HepG2 (cell line): ENCODE data around the gene ARMC3. TPM values are rescaled to one million over a fixed set of nuclear protein-coding genes. Genes with fewer than 3 reads are reported as not detected.
"Not testable (repeated sequence)": the region's sequence is repeated elsewhere in the genome, so short reads cannot be mapped to it uniquely, and the experiment has no call there.

Experiments
- ATAC-seq: fragments of 200-7000 bp; cut with Tn5 transposase; 3 replicates; pipeline ENCODE4 v1.9.1; 2020; ENCODE audit warnings: mild to moderate bottlenecking, moderate library complexity
- BruUV-seq: library from RNA; stranded (reverse); fragments of 400-500 nt; replicated peaks from 2 replicates; lab custom pipeline; 2021; lab: Mats Ljungman, UMichigan
- CTCF ChIA-PET: fragments of 300-600 bp; formaldehyde crosslinking; extraction: SDS; loops from one replicate; lab custom pipeline; 2021; ENCODE audit warnings: low total read pairs, inconsistent platforms, low intra/inter-chr PET ratio; lab: Yijun Ruan, JAX
- POLR2A ChIA-PET: fragments of 350-600 bp; sonication (Branson Sonifier 250); formaldehyde crosslinking; loops from one replicate; lab custom pipeline; 2020; ENCODE audit warnings: antibody characterized with exemption, inconsistent platforms; lab: Yijun Ruan, JAX
- DNase-seq: peaks from one replicate; pipeline ENCODE4 v3.0.0-alpha.2; 2015; ENCODE audit warnings: low spot score
- FAIRE-seq: peaks from 3 replicates; lab custom pipeline; 2011; peaks lifted over from hg19 to GRCh38; lab: Jason Lieb, UNC
- H2AFZ ChIP-seq: one replicate; pipeline ENCODE4 v1.6.1; 2011; ENCODE audit warnings: low read length, inconsistent platforms
- H3K27ac ChIP-seq: fragments of 300-600 bp; 3 replicates; pipeline ENCODE4 v1.8.0; 2011; ENCODE audit warnings: mixed run types, mild to moderate bottlenecking, mixed read lengths, low read length, inconsistent platforms; ENCODE audit not compliant: insufficient read depth; ENCODE audit errors: extremely low read length
- H3K27me3 ChIP-seq, 2 experiments: fragments of 200-600 bp in 1 of 2; 2 replicates in 1 of 2; 3 replicates in 1 of 2; pipeline versions ENCODE4 v1.6.0 to v1.8.0; 2011; ENCODE audit warnings: low read length in 2 of 2, mild to moderate bottlenecking in 2 of 2, moderate library complexity in 2 of 2, inconsistent platforms in 1 of 2; ENCODE audit not compliant: insufficient read depth in 2 of 2, control insufficient read depth in 1 of 2
- H3K36me3 ChIP-seq, 2 experiments: fragments of 200-600 bp in 1 of 2; replicated peaks in 1 of 2; 2 replicates in 1 of 2; 3 replicates in 1 of 2; pipeline versions ENCODE4 v1.5.1 to v1.8.0; 2011; ENCODE audit warnings: low read length in 2 of 2, inconsistent platforms in 1 of 2; ENCODE audit not compliant: insufficient read depth in 2 of 2, control insufficient read depth in 1 of 2
- H3K4me1 ChIP-seq: 2 replicates; pipeline ENCODE4 v1.5.1; 2012; ENCODE audit warnings: low read length, inconsistent platforms; ENCODE audit not compliant: insufficient read depth
- H3K4me2 ChIP-seq: 2 replicates; pipeline ENCODE4 v1.6.0; 2011; ENCODE audit warnings: low read depth, low read length, inconsistent platforms
- H3K4me3 ChIP-seq, 3 experiments: fragments of 200-600 bp in 1 of 3; sonication (generic), shearing (Covaris generic) in 1 of 3; replicated peaks in 1 of 3; 2 replicates each; pipeline ENCODE4 v1.5.1; 2011 to 2016; ENCODE audit warnings: low read length in 3 of 3, inconsistent platforms in 2 of 3, low read depth in 2 of 3, mild to moderate bottlenecking in 2 of 3, control low read depth in 1 of 3, mixed read lengths in 1 of 3; ENCODE audit not compliant: insufficient read depth in 1 of 3
- H3K79me2 ChIP-seq: one replicate; pipeline ENCODE4 v1.6.1; 2011; ENCODE audit warnings: low read length, inconsistent platforms; ENCODE audit not compliant: insufficient read depth
- H3K9ac ChIP-seq: 2 replicates; pipeline ENCODE4 v1.6.0; 2011; ENCODE audit warnings: mild to moderate bottlenecking, low read depth, low read length, inconsistent platforms; ENCODE audit not compliant: insufficient read depth
- H3K9me3 ChIP-seq: 2 replicates; pipeline ENCODE4 v1.5.1; 2012; ENCODE audit warnings: mild to moderate bottlenecking, low read length
- H4K20me1 ChIP-seq: 2 replicates; pipeline ENCODE4 v1.6.0; 2011; ENCODE audit warnings: inconsistent platforms, mild to moderate bottlenecking, low read length, moderate library complexity; ENCODE audit not compliant: insufficient read depth
- ARNT ChIP-seq: fragments of 450-650 bp; IDR thresholded peaks from 2 replicates; pipeline ENCODE4 v1.6.1; 2017
- ASH2L ChIP-seq: fragments of 300-600, 200-600 bp; sonication (generic); IDR thresholded peaks from 2 replicates; pipeline ENCODE4 v1.7.0; 2017; ENCODE audit warnings: low read depth, mild to moderate bottlenecking, moderate library complexity, mixed read lengths, low read length; ENCODE audit not compliant: insufficient read length
- ATF7-NPFF ChIP-seq: sonication (generic); formaldehyde crosslinking; IDR thresholded peaks from 2 replicates; pipeline ENCODE4 v1.8.1; 2023; ENCODE audit warnings: mild to moderate bottlenecking, low read depth, missing genetic modification reagents, moderate library complexity
- PTBP1 ChIP-seq: fragments of 200-400 bp; formaldehyde crosslinking; IDR thresholded peaks from 2 replicates; pipeline ENCODE4 v1.6.1; 2018; ENCODE audit warnings: low read length, low read depth; ENCODE audit not compliant: poor library complexity, severe bottlenecking
- ZFY ChIP-seq: sonication (generic); formaldehyde crosslinking; IDR thresholded peaks from 2 replicates; pipeline ENCODE4 v1.4.0; 2020; ENCODE audit warnings: missing genetic modification reagents
- ZNF547 ChIP-seq: sonication (generic); formaldehyde crosslinking; IDR thresholded peaks from 2 replicates; pipeline ENCODE4 v1.5.1; 2020; ENCODE audit warnings: mild to moderate bottlenecking, missing genetic modification reagents
- ZNF644 ChIP-seq: IDR thresholded peaks from 2 replicates; pipeline ENCODE4 v1.6.1; 2016; ENCODE audit warnings: low read depth
- ZNF672 ChIP-seq: sonication (generic); formaldehyde crosslinking; IDR thresholded peaks from 2 replicates; pipeline ENCODE4 v1.8.1; 2022; ENCODE audit warnings: missing genetic modification reagents
- ZNF724P ChIP-seq: sonication (generic); formaldehyde crosslinking; IDR thresholded peaks from 2 replicates; pipeline ENCODE4 v1.8.0; 2022; ENCODE audit warnings: missing genetic modification reagents, borderline replicate concordance
- ZNF777 ChIP-seq: sonication (generic); formaldehyde crosslinking; IDR thresholded peaks from 2 replicates; pipeline ENCODE4 v1.4.0; 2020; ENCODE audit warnings: missing genetic modification reagents
- ZNF841 ChIP-seq: sonication (generic); formaldehyde crosslinking; IDR thresholded peaks from 2 replicates; pipeline ENCODE4 v1.8.1; 2023; ENCODE audit warnings: missing genetic modification reagents, borderline replicate concordance
- WGBS: methylation state at CpG from one replicate; pipeline ENCODE4 v1.1.6; 2017; ENCODE audit warnings: low lambda C conversion rate; 5-methylcytosine and 5-hydroxymethylcytosine counted together
- in situ Hi-C: cut with HindIII; loops from 2 replicates; pipeline ENCODE4 v1.10.0; 2017; ENCODE audit warnings: low pct_unique_long_range_greater_than_20kb; ENCODE audit not compliant: extremely low pct_ligation_motif_present
- intact Hi-C: fragments of 100-400 bp; cut with micrococcal nuclease; formaldehyde crosslinking; loops from one replicate; pipeline ENCODE4 v1.10.0; 2022; ENCODE audit not compliant: unreplicated experiment
- polyA plus RNA-seq, 8 experiments: library from polyadenylated mRNA; depleted of rRNA in 3 of 8; stranded (reverse) in 7 of 8; unstranded in 1 of 8; fragments of >200 nt; fragmentation: Illumina TruSeq in 4 of 8; extraction: Trizol in 4 of 8; gene quantifications; 2 replicates each; pipeline versions ENCODE4 v1.2.1 to v1.2.3, GENCODE V29; 2011 to 2016; ENCODE audit warnings: low read depth in 4 of 8, missing spikeins in 1 of 8, mixed read lengths in 1 of 8; ENCODE audit not compliant: insufficient read depth in 1 of 8
- total RNA-seq, 5 experiments: library from RNA; depleted of rRNA; stranded (reverse); fragments of >200 nt; fragmentation: Illumina TruSeq; extraction: Trizol; gene quantifications; 2 replicates each; pipeline ENCODE4 v1.2.3, GENCODE V29; 2016; ENCODE audit warnings: low read depth in 1 of 5
- TF ChIP-seq, protein P1 (sequence below): sonication (generic); formaldehyde crosslinking; IDR thresholded peaks from 2 replicates; pipeline ENCODE4 v1.5.0; 2020; ENCODE audit warnings: missing genetic modification reagents
- TF ChIP-seq, protein P2 (sequence below): sonication (generic); formaldehyde crosslinking; IDR thresholded peaks from 2 replicates; pipeline ENCODE4 v1.4.0; 2020; ENCODE audit warnings: mild to moderate bottlenecking, low read depth, missing genetic modification reagents
- TF ChIP-seq, protein P3 (sequence below), 2 experiments: fragments of 450-650 bp in 1 of 2; sonication (generic) in 1 of 2; formaldehyde crosslinking; IDR thresholded peaks; 2 replicates each; pipeline versions ENCODE4 v1.5.0 to v1.8.0; 2020 to 2022; ENCODE audit warnings: mild to moderate bottlenecking in 1 of 2, missing genetic modification reagents in 1 of 2
- TF ChIP-seq, protein P4 (sequence below): sonication (generic); formaldehyde crosslinking; IDR thresholded peaks from 2 replicates; pipeline ENCODE4 v1.5.0; 2020; ENCODE audit warnings: mild to moderate bottlenecking, missing genetic modification reagents, borderline replicate concordance

The ARMC3 gene
- total and polyA plus RNA-seq, 2 of the 13 experiments (the other 11 are each of a cell fraction or from before 2014, with no cell fraction given): not detected

DNA sequence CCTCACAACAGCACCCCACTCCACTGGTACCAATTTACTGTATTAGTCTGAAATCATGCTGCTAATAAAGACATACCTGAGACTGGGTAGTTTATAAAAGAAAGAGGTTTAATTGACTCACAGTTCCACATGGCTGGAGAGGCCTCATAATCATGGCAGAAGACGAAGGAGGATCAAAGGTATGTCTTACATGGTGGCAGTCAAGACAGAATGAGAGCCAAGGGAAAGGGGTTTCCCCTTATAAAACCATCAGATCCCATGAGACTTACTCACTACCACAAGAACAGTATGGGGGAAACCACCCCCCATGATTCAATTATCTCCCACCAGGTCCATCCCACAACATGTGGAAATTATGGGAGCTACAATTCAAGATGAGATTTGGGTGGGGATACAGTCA, 18.2 kb upstream of the ARMC3 start:
- H3K27ac ChIP-seq, intact Hi-C loops, H3K36me3 ChIP-seq, H3K27me3 ChIP-seq, H3K4me2 ChIP-seq, H3K4me3 ChIP-seq, H3K79me2 ChIP-seq, POLR2A ChIA-PET, H2AFZ ChIP-seq, H3K9ac ChIP-seq, BruUV-seq, in situ Hi-C loops, ATAC-seq, FAIRE-seq, DNase-seq, H4K20me1 ChIP-seq, CTCF ChIA-PET: not testable (repeated sequence)
- Histone ChIP-seq H3K4me1 (peaks cover 11% of the 10 kb centered on the region; the same call in 1 of the 2 replicates), H3K9me3 (peaks cover 21% of the 10 kb centered on the region)
- 0% methylated on average over 1 of the region's 1 CpG for WGBS

DNA sequence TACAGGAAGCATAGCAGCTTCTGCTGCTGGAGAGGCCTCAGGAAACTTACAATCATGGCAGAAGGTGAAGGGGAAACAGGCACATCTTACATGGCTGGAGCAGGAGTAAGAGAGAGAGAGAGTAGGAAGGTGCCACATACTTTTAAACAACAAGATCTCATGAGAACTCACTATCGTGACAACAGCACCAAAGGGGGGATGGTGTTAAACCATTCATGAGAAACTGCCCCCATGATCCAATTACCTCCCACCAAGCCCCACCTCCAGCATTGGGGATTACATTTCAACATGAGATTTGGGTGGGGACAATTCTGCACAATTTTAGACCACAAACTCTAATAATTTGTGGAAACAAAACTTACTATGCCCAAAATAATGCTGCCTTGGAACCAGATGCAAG, 16.8 kb upstream of the ARMC3 start:
- ChIA-PET CTCF (no interaction called here), POLR2A (no interaction called here)
- H3K4me2 ChIP-seq: no peak overlapping the region
- no TSS peak for BruUV-seq
- H3K79me2 ChIP-seq: no peaks in the 10 kb centered on the region
- H3K9ac ChIP-seq: no peak overlapping the region
- in situ Hi-C loops (no loop called here), intact Hi-C loops (no loop called here)
- FAIRE-seq: no peak
- H3K27ac ChIP-seq: no peak overlapping the region
- DNase-seq: no peak
- H4K20me1 ChIP-seq: no peaks in the 10 kb centered on the region
- no peak for ATAC-seq
- peaks cover 21% of the 10 kb centered on the region for H3K9me3 ChIP-seq
- WGBS: 25% methylated on average over 1 of the region's 1 CpG
- H2AFZ ChIP-seq: no peak overlapping the region
- no peaks in the 10 kb centered on the region for H3K27me3 ChIP-seq
- peaks cover 11% of the 10 kb centered on the region; the same call in 1 of the 2 replicates for H3K4me1 ChIP-seq
- H3K4me3 ChIP-seq: no peak overlapping the region
- H3K36me3 ChIP-seq: no peaks in the 10 kb centered on the region
- no peak for TF ChIP-seq ZNF841 (CRISPR knock-in tag)
- TF ChIP-seq, protein P1, sequence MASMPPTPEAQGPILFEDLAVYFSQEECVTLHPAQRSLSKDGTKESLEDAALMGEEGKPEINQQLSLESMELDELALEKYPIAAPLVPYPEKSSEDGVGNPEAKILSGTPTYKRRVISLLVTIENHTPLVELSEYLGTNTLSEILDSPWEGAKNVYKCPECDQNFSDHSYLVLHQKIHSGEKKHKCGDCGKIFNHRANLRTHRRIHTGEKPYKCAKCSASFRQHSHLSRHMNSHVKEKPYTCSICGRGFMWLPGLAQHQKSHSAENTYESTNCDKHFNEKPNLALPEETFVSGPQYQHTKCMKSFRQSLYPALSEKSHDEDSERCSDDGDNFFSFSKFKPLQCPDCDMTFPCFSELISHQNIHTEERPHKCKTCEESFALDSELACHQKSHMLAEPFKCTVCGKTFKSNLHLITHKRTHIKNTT: no peak
- TF ChIP-seq ARNT: no peak
- no peak for TF ChIP-seq ZNF644 (CRISPR knock-in tag)
- TF ChIP-seq ZNF724P (CRISPR knock-in tag): no peak
- no peak for TF ChIP-seq ZFY (CRISPR knock-in tag)
- TF ChIP-seq, protein P2, sequence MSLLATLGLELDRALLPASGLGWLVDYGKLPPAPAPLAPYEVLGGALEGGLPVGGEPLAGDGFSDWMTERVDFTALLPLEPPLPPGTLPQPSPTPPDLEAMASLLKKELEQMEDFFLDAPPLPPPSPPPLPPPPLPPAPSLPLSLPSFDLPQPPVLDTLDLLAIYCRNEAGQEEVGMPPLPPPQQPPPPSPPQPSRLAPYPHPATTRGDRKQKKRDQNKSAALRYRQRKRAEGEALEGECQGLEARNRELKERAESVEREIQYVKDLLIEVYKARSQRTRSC (CRISPR knock-in tag): no peak
- no peak for TF ChIP-seq PTBP1
- TF ChIP-seq ASH2L: no peak
- TF ChIP-seq, protein P3, sequence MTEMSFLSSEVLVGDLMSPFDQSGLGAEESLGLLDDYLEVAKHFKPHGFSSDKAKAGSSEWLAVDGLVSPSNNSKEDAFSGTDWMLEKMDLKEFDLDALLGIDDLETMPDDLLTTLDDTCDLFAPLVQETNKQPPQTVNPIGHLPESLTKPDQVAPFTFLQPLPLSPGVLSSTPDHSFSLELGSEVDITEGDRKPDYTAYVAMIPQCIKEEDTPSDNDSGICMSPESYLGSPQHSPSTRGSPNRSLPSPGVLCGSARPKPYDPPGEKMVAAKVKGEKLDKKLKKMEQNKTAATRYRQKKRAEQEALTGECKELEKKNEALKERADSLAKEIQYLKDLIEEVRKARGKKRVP (CRISPR knock-in tag; IDR thresholded peaks at IDR 0.05): no peak
- no peak for TF ChIP-seq ZNF672 (CRISPR knock-in tag)
- TF ChIP-seq ZNF777 (CRISPR knock-in tag): no peak
- TF ChIP-seq, protein P4, sequence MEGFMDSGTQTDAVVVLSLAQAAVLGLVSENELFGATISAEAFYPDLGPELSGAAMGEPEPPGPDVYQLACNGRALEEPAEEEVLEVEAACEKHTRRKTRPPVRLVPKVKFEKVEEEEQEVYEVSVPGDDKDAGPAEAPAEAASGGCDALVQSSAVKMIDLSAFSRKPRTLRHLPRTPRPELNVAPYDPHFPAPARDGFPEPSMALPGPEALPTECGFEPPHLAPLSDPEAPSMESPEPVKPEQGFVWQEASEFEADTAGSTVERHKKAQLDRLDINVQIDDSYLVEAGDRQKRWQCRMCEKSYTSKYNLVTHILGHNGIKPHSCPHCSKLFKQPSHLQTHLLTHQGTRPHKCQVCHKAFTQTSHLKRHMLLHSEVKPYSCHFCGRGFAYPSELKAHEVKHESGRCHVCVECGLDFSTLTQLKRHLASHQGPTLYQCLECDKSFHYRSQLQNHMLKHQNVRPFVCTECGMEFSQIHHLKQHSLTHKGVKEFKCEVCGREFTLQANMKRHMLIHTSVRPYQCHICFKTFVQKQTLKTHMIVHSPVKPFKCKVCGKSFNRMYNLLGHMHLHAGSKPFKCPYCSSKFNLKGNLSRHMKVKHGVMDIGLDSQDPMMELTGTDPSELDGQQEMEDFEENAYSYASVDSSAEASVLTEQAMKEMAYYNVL (CRISPR knock-in tag): no peak
- TF ChIP-seq ZNF547: no peak
- TF ChIP-seq ATF7-NPFF (CRISPR knock-in tag): no peak
